Large intestine (tissue), 3 donors: ENCODE results near the gene OTOP2. TPM values are rescaled to one million over a fixed set of nuclear protein-coding genes. Genes with fewer than 3 reads are reported as not detected.
A peak's percentile ranks its signal among the peaks of the same experiment; 100 is the strongest.

Experiments
- DNase-seq, 2 donors: peaks; one replicate each; pipeline versions ENCODE4 v3.0.0 to v3.0.0-alpha.2; 2013
- H3K27ac ChIP-seq: one replicate; pipeline ENCODE4 v1.5.1; 2013; ENCODE audit warnings: low read length
- H3K27me3 ChIP-seq: 2 replicates; pipeline ENCODE4 v1.6.1; 2013; ENCODE audit warnings: low read length; ENCODE audit not compliant: control insufficient read depth, insufficient read depth
- H3K36me3 ChIP-seq: 2 replicates; pipeline ENCODE4 v1.6.1; 2013; ENCODE audit warnings: low read length; ENCODE audit not compliant: control insufficient read depth, insufficient read depth
- H3K4me1 ChIP-seq: one replicate; pipeline ENCODE4 v1.6.1; 2013; ENCODE audit warnings: low read length; ENCODE audit not compliant: control insufficient read depth, insufficient read depth
- H3K4me3 ChIP-seq: one replicate; pipeline ENCODE4 v1.5.1; 2013; ENCODE audit warnings: low read length
- H3K9me3 ChIP-seq: one replicate; pipeline ENCODE4 v1.6.1; 2013; ENCODE audit warnings: mild to moderate bottlenecking, low read depth, low read length, moderate library complexity; ENCODE audit not compliant: control insufficient read depth
- WGBS: methylation state at CpG from one replicate; pipeline ENCODE4 v1.1.5; 2013; ENCODE audit warnings: low lambda C conversion rate; ENCODE audit not compliant: insufficient coverage; 5-methylcytosine and 5-hydroxymethylcytosine counted together
- polyA plus RNA-seq: library from polyadenylated mRNA; unstranded; fragments of 120-200 nt; gene quantifications from one replicate; pipeline ENCODE4 v1.2.1, GENCODE V29; 2013

OTOP2 gene
- polyA plus RNA-seq, 1 donor = 1.6 TPM

- H3K9me3 ChIP-seq = peaks cover 8% of the 10 kb centered on the region
- WGBS = no CpG with 5 or more reads among the region's 24 CpGs
- H3K27ac ChIP-seq = peak overlapping the region; percentile 91
- DNase-seq = peak; percentile 48 to 81
- no peaks in the 10 kb centered on the region for H3K27me3 ChIP-seq
- peaks cover 43% of the 10 kb centered on the region for H3K4me1 ChIP-seq
- H3K36me3 ChIP-seq = peaks cover 5% of the 10 kb centered on the region
- H3K4me3 ChIP-seq = no peak overlapping the region
Measured at GRCh38 chr17:74952431-74953133, 28.5 kb downstream of the OTOP2 start.

GRCh38 chr17:74953134-74953687 lies 29.1 kb downstream of the OTOP2 start:
- peak overlapping the region; percentile 91 for H3K27ac ChIP-seq
- no CpG with 5 or more reads among the region's 11 CpGs for WGBS
- no peak overlapping the region for H3K4me3 ChIP-seq
- H3K4me1 ChIP-seq = peaks cover 43% of the 10 kb centered on the region
- peaks cover 8% of the 10 kb centered on the region for H3K9me3 ChIP-seq
- H3K36me3 ChIP-seq = peaks cover 5% of the 10 kb centered on the region
- DNase-seq = peak; percentile 83 to 91
- no peaks in the 10 kb centered on the region for H3K27me3 ChIP-seq

- Histone ChIP-seq H3K36me3 (peaks cover 5% of the 10 kb centered on the region), H3K27me3 (no peaks in the 10 kb centered on the region), H3K9me3 (peaks cover 8% of the 10 kb centered on the region), H3K4me3 (no peak overlapping the region), H3K27ac (peak overlapping the region; percentile 91), H3K4me1 (peaks cover 43% of the 10 kb centered on the region)
- no CpG with 5 or more reads among the region's 15 CpGs for WGBS
- DNase-seq = no peak
Measured at GRCh38 chr17:74954115-74954514, 30.0 kb downstream of the OTOP2 start.

- WGBS = no CpG with 5 or more reads among the region's 13 CpGs
- H3K27me3 ChIP-seq = no peaks in the 10 kb centered on the region
- H3K4me3 ChIP-seq = no peak overlapping the region
- DNase-seq = no peak
- H3K4me1 ChIP-seq = peaks cover 41% of the 10 kb centered on the region
- H3K36me3 ChIP-seq = peaks cover 5% of the 10 kb centered on the region
- H3K9me3 ChIP-seq = peaks cover 8% of the 10 kb centered on the region
- no peak overlapping the region for H3K27ac ChIP-seq
Measured at GRCh38 chr17:74954665-74955421, 30.8 kb downstream of the OTOP2 start.

GRCh38 chr17:74956093-74956492 lies 32.0 kb downstream of the OTOP2 start:
- Histone ChIP-seq H3K36me3 (peaks cover 5% of the 10 kb centered on the region), H3K27ac (no peak overlapping the region), H3K4me3 (no peak overlapping the region), H3K9me3 (peaks cover 8% of the 10 kb centered on the region), H3K4me1 (peaks cover 32% of the 10 kb centered on the region), H3K27me3 (no peaks in the 10 kb centered on the region)
- no peak for DNase-seq
- no CpG with 5 or more reads among the region's 4 CpGs for WGBS

GRCh38 chr17:74957935-74958740 lies 34.1 kb downstream of the OTOP2 start:
- H3K9me3 ChIP-seq = peaks cover 8% of the 10 kb centered on the region
- peak in 1 of 2 donors; percentile 43 for DNase-seq
- WGBS = no CpG with 5 or more reads among the region's 33 CpGs
- peaks cover 16% of the 10 kb centered on the region for H3K4me1 ChIP-seq
- H3K27ac ChIP-seq = no peak overlapping the region
- H3K4me3 ChIP-seq = no peak overlapping the region
- H3K36me3 ChIP-seq = peaks cover 7% of the 10 kb centered on the region
- no peaks in the 10 kb centered on the region for H3K27me3 ChIP-seq

- peaks cover 6% of the 10 kb centered on the region for H3K9me3 ChIP-seq
- H3K27ac ChIP-seq = no peak overlapping the region
- peaks cover 7% of the 10 kb centered on the region for H3K36me3 ChIP-seq
- no peak overlapping the region for H3K4me3 ChIP-seq
- no peaks in the 10 kb centered on the region for H3K27me3 ChIP-seq
- peaks cover 8% of the 10 kb centered on the region for H3K4me1 ChIP-seq
- DNase-seq = peak in 1 of 2 donors; percentile 32
- WGBS = no CpG with 5 or more reads among the region's 14 CpGs
Measured at GRCh38 chr17:74959826-74960515, 35.9 kb downstream of the OTOP2 start.

- no CpG with 5 or more reads among the region's 19 CpGs for WGBS
- peaks cover 6% of the 10 kb centered on the region for H3K9me3 ChIP-seq
- peaks cover 8% of the 10 kb centered on the region for H3K4me1 ChIP-seq
- no peak overlapping the region for H3K4me3 ChIP-seq
- peak; percentile 89 to 90 for DNase-seq
- H3K27me3 ChIP-seq = no peaks in the 10 kb centered on the region
- peak overlapping the region; percentile 20 for H3K27ac ChIP-seq
- H3K36me3 ChIP-seq = peaks cover 7% of the 10 kb centered on the region
Measured at GRCh38 chr17:74960570-74961342, 36.7 kb downstream of the OTOP2 start.

- no CpG with 5 or more reads among the region's 23 CpGs for WGBS
- Histone ChIP-seq H3K27ac (no peak overlapping the region), H3K4me1 (peaks cover 8% of the 10 kb centered on the region), H3K4me3 (no peak overlapping the region), H3K27me3 (no peaks in the 10 kb centered on the region), H3K36me3 (peaks cover 3% of the 10 kb centered on the region), H3K9me3 (no peaks in the 10 kb centered on the region)
- DNase-seq = peak; percentile 80 to 81
Measured at GRCh38 chr17:74961657-74962350, 37.7 kb downstream of the OTOP2 start.
